Progenitor cell of endocrine pancreas (in vitro differentiated cells): ENCODE measurements around the gene ISYNA1. TPM values are rescaled to one million over a fixed set of nuclear protein-coding genes. Genes with fewer than 3 reads are reported as not detected.

Experiments used
- DNase-seq: peaks from one replicate; pipeline ENCODE4 v3.0.0; 2021; ENCODE audit warnings: low spot score; ENCODE audit not compliant: unreplicated experiment
- H3K27ac Mint-ChIP-seq: 2 replicates; pipeline ENCODE4 v1.8.0; 2021; ENCODE audit warnings: mild to moderate bottlenecking, moderate library complexity, mixed read lengths
- H3K27me3 Mint-ChIP-seq: 2 replicates; pipeline ENCODE4 v1.8.0; 2021; ENCODE audit warnings: mixed read lengths
- H3K36me3 Mint-ChIP-seq: 2 replicates; pipeline ENCODE4 v1.8.0; 2022; ENCODE audit warnings: mixed read lengths; ENCODE audit not compliant: insufficient read depth
- H3K4me1 Mint-ChIP-seq: 2 replicates; pipeline ENCODE4 v1.8.0; 2021; ENCODE audit warnings: low read depth, mixed read lengths
- H3K4me3 Mint-ChIP-seq: 2 replicates; pipeline ENCODE4 v1.8.0; 2021; ENCODE audit warnings: low read depth, mild to moderate bottlenecking, moderate library complexity, mixed read lengths
- H3K9me3 Mint-ChIP-seq: 2 replicates; pipeline ENCODE4 v1.8.0; 2021; ENCODE audit warnings: low read depth, mixed read lengths
- CTCF ChIP-seq: fragments of 200-600 bp; sonication (generic); IDR thresholded peaks from one replicate; pipeline ENCODE4 v1.5.0; 2021; ENCODE audit warnings: antibody characterized with exemption, mild to moderate bottlenecking; ENCODE audit not compliant: unreplicated experiment
- total RNA-seq: library from RNA; stranded (reverse); gene quantifications from 2 replicates; pipeline ENCODE4 v1.2.1, GENCODE V29; 2021

Gene ISYNA1
- total RNA-seq, 1 donor from 2014 or later = 234 TPM

GRCh38 chr19:18418483-18419194 is 19.3 kb downstream of the ISYNA1 start:
- TF ChIP-seq CTCF = no peak
- Mint-ChIP-seq H3K4me3 (peak overlapping the region; percentile 69), H3K36me3 (no peaks in the 10 kb centered on the region), H3K9me3 (no peaks in the 10 kb centered on the region), H3K27me3 (peaks cover 52% of the 10 kb centered on the region), H3K27ac (peak overlapping the region; percentile 89), H3K4me1 (peaks cover 18% of the 10 kb centered on the region)
- DNase-seq = peak; percentile 17

- Mint-ChIP-seq H3K4me1 (peaks cover 18% of the 10 kb centered on the region), H3K9me3 (no peaks in the 10 kb centered on the region)
- DNase-seq = peak; percentile 8
Measured at GRCh38 chr19:18418029-18418482, 19.9 kb downstream of the ISYNA1 start.

GRCh38 chr19:18417250-18418028 is 20.5 kb downstream of the ISYNA1 start:
- no peak for TF ChIP-seq CTCF
- Mint-ChIP-seq H3K4me3 (peak overlapping the region; percentile 59), H3K27ac (peak overlapping the region; percentile 93), H3K27me3 (peaks cover 49% of the 10 kb centered on the region), H3K9me3 (no peaks in the 10 kb centered on the region), H3K36me3 (no peaks in the 10 kb centered on the region), H3K4me1 (peaks cover 18% of the 10 kb centered on the region)
- peak; percentile 28 for DNase-seq

More at GRCh38 chr19:18418029-18418482, 19.9 kb downstream of the ISYNA1 start:
- no peak for TF ChIP-seq CTCF
- peak overlapping the region; percentile 59 for H3K4me3 Mint-ChIP-seq
- H3K36me3 Mint-ChIP-seq = no peaks in the 10 kb centered on the region
- no peak overlapping the region for H3K27ac Mint-ChIP-seq
- H3K27me3 Mint-ChIP-seq = peaks cover 50% of the 10 kb centered on the region

- H3K36me3 Mint-ChIP-seq = no peaks in the 10 kb centered on the region
- peaks cover 50% of the 10 kb centered on the region for H3K27me3 Mint-ChIP-seq
- H3K27ac Mint-ChIP-seq = peak overlapping the region; percentile 93
- H3K4me3 Mint-ChIP-seq = peak overlapping the region; percentile 56
- TF ChIP-seq CTCF = no peak
- no peaks in the 10 kb centered on the region for H3K9me3 Mint-ChIP-seq
- H3K4me1 Mint-ChIP-seq = peaks cover 18% of the 10 kb centered on the region
- DNase-seq = peak; percentile 59
Measured at GRCh38 chr19:18416778-18417249, 21.1 kb downstream of the ISYNA1 start.

- Mint-ChIP-seq H3K36me3 (no peaks in the 10 kb centered on the region), H3K4me3 (no peak overlapping the region), H3K9me3 (no peaks in the 10 kb centered on the region), H3K27ac (no peak overlapping the region), H3K4me1 (peaks cover 20% of the 10 kb centered on the region), H3K27me3 (peaks cover 45% of the 10 kb centered on the region)
- DNase-seq = no peak
- TF ChIP-seq CTCF = no peak
Measured at GRCh38 chr19:18415178-18415867, 22.6 kb downstream of the ISYNA1 start.
